H1 (cell line): ENCODE data around the gene APOL2. TPM values are rescaled to one million over a fixed set of nuclear protein-coding genes. Genes with fewer than 3 reads are reported as not detected.
A peak's percentile ranks its signal among the peaks of the same experiment; 100 is the strongest.

Experiments
- EP300 ChIP-seq, 2 experiments: IDR thresholded peaks; 1 replicate in 1 of 2; 2 replicates in 1 of 2; pipeline ENCODE4 v1.6.1; 2011 to 2012; ENCODE audit warnings: low read depth in 2 of 2, low read length in 2 of 2, mild to moderate bottlenecking in 2 of 2, borderline replicate concordance in 1 of 2, inconsistent platforms in 1 of 2, moderate library complexity in 1 of 2
- EZH2 ChIP-seq: fragments of 200-600 bp; sonication (generic); IDR thresholded peaks from 2 replicates; pipeline ENCODE4 v1.7.1; 2012; ENCODE audit warnings: low read depth, mild to moderate bottlenecking, moderate library complexity, low read length, inconsistent platforms; ENCODE audit not compliant: severe bottlenecking
- GABPA ChIP-seq: IDR thresholded peaks from 2 replicates; pipeline ENCODE4 v1.6.1; 2011; ENCODE audit warnings: mild to moderate bottlenecking, low read length, moderate library complexity, borderline replicate concordance; ENCODE audit not compliant: insufficient read depth
- PHF8 ChIP-seq: fragments of 200-600 bp; sonication (generic); conservative IDR thresholded peaks from 2 replicates; pipeline ENCODE4 v1.7.1; 2012; ENCODE audit warnings: low read depth, mild to moderate bottlenecking, inconsistent platforms, low read length, moderate library complexity
- POLR2AphosphoS5 ChIP-seq: IDR thresholded peaks from 2 replicates; pipeline ENCODE4 v1.6.1; 2011; ENCODE audit warnings: low read depth, low read length
- SAP30 ChIP-seq: fragments of 300-600 bp; sonication (generic); IDR thresholded peaks from 2 replicates; pipeline ENCODE4 v1.7.1; 2012; ENCODE audit warnings: low read length, moderate library complexity, mild to moderate bottlenecking, inconsistent platforms; ENCODE audit not compliant: insufficient read depth, insufficient replicate concordance
- SIRT6 ChIP-seq: IDR thresholded peaks from one replicate; pipeline ENCODE4 v1.7.1; 2012; ENCODE audit warnings: low read length, inconsistent platforms
- SP1 ChIP-seq: IDR thresholded peaks from 2 replicates; pipeline ENCODE4 v1.6.1; 2011; ENCODE audit warnings: low read depth, low read length
- polyA plus RNA-seq, 7 experiments: library from polyadenylated mRNA; depleted of rRNA in 3 of 7; stranded (reverse) in 5 of 7; unstranded in 2 of 7; fragments of >200 nt in 5 of 7; fragments of 200-250 nt in 2 of 7; gene quantifications; 1 replicate in 5 of 7; 2 replicates in 1 of 7; 4 replicates in 1 of 7; pipeline versions ENCODE4 v1.2.1 to v1.2.3, GENCODE V29; 2011 to 2013; ENCODE audit warnings: missing spikeins in 2 of 7, mixed read lengths in 2 of 7
- total RNA-seq: library from RNA; stranded (reverse); fragmentation: NEBNext Ultra II Directional; extraction: Animal tissue kit (Norgen Biotek cat#: 25700); gene quantifications from 2 replicates; pipeline ENCODE4 v1.2.1, GENCODE V29; 2021
- TF ChIP-seq, protein P1 (sequence below): fragments of 300-600 bp; sonication (generic); IDR thresholded peaks from 2 replicates; pipeline ENCODE4 v1.7.1; 2012; ENCODE audit warnings: low read length, moderate library complexity, mild to moderate bottlenecking, inconsistent platforms; ENCODE audit not compliant: insufficient replicate concordance

APOL2 gene
- total and polyA plus RNA-seq, 2 of the 8 experiments (the other 6 are each of a cell fraction or from before 2014, with no cell fraction given) = 8.1 to 11.0 TPM

DNA sequence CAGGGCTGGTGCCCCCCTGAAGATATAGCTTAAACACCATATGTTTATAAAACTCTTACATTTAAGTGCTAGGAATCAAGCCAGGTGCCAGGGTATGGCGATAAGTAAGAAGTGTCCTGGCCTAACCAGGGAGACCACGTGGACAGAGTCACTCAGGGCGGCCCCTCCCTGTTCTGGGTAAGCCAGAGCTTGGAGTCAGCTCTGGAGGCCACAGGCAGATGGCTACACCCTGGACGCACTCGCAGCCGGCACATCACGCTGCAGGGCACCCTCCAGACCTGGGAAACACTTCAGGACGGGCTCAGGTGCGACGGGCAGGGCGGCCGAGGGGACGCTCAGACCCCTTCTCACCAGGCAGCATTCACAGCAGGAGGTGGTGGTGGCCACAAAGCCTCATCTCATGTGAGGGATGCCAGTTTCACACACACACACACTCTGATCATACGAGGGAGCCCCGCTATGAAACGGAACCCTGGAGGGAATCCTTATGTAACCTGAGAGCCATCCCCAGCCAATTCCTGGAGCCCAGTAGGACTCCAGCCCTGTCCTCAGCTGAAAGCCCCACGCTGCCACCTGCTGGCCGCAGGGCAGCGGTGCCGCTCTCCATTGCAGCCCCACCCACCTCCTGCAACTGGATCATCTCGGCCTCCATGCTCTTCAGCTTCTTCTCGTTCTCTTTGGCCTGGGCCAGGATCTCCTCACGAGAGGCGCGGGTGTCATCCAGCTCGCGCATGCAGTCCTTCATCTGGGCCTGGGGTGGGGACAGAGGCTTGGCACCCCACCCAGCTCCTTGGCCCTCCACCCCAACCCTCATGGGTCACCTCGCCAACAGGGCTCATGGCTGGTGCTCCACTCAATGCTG is 47.0 kb upstream of the APOL2 start (continued):
- TF ChIP-seq, protein P1, sequence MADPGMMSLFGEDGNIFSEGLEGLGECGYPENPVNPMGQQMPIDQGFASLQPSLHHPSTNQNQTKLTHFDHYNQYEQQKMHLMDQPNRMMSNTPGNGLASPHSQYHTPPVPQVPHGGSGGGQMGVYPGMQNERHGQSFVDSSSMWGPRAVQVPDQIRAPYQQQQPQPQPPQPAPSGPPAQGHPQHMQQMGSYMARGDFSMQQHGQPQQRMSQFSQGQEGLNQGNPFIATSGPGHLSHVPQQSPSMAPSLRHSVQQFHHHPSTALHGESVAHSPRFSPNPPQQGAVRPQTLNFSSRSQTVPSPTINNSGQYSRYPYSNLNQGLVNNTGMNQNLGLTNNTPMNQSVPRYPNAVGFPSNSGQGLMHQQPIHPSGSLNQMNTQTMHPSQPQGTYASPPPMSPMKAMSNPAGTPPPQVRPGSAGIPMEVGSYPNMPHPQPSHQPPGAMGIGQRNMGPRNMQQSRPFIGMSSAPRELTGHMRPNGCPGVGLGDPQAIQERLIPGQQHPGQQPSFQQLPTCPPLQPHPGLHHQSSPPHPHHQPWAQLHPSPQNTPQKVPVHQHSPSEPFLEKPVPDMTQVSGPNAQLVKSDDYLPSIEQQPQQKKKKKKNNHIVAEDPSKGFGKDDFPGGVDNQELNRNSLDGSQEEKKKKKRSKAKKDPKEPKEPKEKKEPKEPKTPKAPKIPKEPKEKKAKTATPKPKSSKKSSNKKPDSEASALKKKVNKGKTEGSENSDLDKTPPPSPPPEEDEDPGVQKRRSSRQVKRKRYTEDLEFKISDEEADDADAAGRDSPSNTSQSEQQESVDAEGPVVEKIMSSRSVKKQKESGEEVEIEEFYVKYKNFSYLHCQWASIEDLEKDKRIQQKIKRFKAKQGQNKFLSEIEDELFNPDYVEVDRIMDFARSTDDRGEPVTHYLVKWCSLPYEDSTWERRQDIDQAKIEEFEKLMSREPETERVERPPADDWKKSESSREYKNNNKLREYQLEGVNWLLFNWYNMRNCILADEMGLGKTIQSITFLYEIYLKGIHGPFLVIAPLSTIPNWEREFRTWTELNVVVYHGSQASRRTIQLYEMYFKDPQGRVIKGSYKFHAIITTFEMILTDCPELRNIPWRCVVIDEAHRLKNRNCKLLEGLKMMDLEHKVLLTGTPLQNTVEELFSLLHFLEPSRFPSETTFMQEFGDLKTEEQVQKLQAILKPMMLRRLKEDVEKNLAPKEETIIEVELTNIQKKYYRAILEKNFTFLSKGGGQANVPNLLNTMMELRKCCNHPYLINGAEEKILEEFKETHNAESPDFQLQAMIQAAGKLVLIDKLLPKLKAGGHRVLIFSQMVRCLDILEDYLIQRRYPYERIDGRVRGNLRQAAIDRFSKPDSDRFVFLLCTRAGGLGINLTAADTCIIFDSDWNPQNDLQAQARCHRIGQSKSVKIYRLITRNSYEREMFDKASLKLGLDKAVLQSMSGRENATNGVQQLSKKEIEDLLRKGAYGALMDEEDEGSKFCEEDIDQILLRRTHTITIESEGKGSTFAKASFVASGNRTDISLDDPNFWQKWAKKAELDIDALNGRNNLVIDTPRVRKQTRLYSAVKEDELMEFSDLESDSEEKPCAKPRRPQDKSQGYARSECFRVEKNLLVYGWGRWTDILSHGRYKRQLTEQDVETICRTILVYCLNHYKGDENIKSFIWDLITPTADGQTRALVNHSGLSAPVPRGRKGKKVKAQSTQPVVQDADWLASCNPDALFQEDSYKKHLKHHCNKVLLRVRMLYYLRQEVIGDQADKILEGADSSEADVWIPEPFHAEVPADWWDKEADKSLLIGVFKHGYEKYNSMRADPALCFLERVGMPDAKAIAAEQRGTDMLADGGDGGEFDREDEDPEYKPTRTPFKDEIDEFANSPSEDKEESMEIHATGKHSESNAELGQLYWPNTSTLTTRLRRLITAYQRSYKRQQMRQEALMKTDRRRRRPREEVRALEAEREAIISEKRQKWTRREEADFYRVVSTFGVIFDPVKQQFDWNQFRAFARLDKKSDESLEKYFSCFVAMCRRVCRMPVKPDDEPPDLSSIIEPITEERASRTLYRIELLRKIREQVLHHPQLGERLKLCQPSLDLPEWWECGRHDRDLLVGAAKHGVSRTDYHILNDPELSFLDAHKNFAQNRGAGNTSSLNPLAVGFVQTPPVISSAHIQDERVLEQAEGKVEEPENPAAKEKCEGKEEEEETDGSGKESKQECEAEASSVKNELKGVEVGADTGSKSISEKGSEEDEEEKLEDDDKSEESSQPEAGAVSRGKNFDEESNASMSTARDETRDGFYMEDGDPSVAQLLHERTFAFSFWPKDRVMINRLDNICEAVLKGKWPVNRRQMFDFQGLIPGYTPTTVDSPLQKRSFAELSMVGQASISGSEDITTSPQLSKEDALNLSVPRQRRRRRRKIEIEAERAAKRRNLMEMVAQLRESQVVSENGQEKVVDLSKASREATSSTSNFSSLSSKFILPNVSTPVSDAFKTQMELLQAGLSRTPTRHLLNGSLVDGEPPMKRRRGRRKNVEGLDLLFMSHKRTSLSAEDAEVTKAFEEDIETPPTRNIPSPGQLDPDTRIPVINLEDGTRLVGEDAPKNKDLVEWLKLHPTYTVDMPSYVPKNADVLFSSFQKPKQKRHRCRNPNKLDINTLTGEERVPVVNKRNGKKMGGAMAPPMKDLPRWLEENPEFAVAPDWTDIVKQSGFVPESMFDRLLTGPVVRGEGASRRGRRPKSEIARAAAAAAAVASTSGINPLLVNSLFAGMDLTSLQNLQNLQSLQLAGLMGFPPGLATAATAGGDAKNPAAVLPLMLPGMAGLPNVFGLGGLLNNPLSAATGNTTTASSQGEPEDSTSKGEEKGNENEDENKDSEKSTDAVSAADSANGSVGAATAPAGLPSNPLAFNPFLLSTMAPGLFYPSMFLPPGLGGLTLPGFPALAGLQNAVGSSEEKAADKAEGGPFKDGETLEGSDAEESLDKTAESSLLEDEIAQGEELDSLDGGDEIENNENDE = no peak
- TF ChIP-seq EP300 (IDR thresholded peaks at IDR 0.05; ENCODE audit: borderline replicate concordance in 1 of 2, low read depth in 2 of 2, low read length in 2 of 2) (0 out of 3 replicates have a peak, but pooled peaks of 1 of the 2 experiments have one; percentile 32), SP1 (no peak), EZH2 (no peak), POLR2AphosphoS5 (peak; percentile 75), SIRT6 (no peak), PHF8 (no peak), SAP30 (no peak), GABPA (no peak; the same call in 1 of the 2 replicates)
